ENCODE measurements around the gene ORAI1.

The ORAI1 gene

DNA sequence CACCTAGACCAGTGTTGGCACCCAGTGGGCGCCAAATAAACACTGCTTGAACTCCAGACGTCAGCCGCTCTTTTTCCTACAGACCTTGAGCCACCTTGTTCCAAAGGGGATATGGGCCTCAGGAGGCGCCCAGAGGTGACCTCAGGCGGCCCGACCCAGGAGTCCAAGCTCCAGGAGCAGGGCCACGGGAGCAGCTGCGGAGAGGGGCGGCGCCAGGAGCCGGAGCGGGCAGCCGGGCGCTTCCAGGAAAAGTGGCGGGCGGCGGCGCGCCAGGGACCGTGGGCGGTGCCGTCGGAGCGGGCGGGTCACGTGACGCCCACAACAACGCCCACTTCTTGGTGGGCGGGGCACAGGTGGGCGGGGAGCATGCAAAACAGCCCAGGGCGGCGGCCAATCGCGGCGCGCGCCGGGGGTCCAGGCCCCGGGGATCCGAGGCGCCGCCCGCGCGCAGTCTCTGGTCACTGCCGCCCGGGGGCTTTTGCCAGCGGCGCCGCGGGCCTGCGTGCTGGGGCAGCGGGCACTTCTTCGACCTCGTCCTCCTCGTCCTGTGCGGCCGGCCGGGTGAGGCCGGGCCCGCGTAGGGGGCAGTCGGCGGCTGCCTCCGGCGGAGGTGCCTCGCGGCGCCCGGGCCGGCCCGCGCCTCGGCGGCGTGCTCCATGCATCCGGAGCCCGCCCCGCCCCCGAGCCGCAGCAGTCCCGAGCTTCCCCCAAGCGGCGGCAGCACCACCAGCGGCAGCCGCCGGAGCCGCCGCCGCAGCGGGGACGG, at the start of gene ORAI1:
TSS of gene ORAI1 (plus strand) at position 444 of the 766 bp plus-strand sequence.
- peak within 1 kb of the TSS; percentile 69 for H3K4me3 ChIP-seq (ENCODE audit: low read depth, low read length)
- POLR2A ChIA-PET = interaction anchor here (0.8 to 2.4 kb wide), 4 partner anchors 31 to 213 kb away, joined by 3 to 11 read pairs (median 3); no protein-coding TSS in a partner anchor
- DNase-seq (ENCODE audit: low read depth, low spot score) = peak; percentile 16
- CTCF ChIA-PET = interaction anchor here (0.6 to 16.7 kb wide), 19 partner anchors 9 to 125 kb away, joined by 3 to 225 read pairs (median 7); partner anchors contain the start of genes KDM2B and MORN3
- TF ChIP-seq, protein P1, sequence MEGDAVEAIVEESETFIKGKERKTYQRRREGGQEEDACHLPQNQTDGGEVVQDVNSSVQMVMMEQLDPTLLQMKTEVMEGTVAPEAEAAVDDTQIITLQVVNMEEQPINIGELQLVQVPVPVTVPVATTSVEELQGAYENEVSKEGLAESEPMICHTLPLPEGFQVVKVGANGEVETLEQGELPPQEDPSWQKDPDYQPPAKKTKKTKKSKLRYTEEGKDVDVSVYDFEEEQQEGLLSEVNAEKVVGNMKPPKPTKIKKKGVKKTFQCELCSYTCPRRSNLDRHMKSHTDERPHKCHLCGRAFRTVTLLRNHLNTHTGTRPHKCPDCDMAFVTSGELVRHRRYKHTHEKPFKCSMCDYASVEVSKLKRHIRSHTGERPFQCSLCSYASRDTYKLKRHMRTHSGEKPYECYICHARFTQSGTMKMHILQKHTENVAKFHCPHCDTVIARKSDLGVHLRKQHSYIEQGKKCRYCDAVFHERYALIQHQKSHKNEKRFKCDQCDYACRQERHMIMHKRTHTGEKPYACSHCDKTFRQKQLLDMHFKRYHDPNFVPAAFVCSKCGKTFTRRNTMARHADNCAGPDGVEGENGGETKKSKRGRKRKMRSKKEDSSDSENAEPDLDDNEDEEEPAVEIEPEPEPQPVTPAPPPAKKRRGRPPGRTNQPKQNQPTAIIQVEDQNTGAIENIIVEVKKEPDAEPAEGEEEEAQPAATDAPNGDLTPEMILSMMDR (IDR thresholded peaks at IDR 0.05; ENCODE audit: insufficient read depth, low read length, missing control alignments) = peak; percentile 27

DNA sequence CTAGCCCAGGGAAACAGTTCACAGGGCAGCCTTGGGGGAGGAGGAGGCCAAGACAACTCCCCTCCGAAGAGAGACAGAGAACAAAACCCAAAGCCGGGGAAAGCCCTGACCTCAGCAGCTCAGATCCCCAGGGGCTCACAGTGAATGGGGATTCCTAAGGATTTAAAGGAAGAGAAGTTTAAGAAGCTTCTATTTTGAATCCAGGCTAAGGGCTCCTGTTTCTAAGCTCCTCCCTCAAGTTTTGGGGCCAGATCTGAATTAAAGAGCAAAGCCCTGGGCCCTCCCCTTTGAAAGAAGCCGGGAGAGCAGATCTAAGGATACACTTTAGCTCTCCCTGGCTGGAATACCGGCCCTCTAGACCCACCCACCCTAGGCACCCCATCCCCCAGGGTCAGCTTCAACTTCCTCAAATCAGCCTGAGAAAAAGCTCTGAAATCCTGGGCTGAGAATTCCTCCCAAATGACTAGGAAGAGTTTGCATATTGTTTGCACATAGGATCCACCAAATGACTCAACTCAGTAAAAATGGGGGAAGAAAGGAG, 49.4 kb upstream of the ORAI1 start:
- ChIA-PET POLR2A (interaction anchor here (0.6 to 1.8 kb wide), 7 partner anchors 11 to 72 kb away, joined by 3 to 11 read pairs (median 3); partner anchors contain the start of gene ORAI1), CTCF (interaction anchor here (0.6 to 4.6 kb wide), 12 partner anchors 8 to 235 kb away, joined by 3 to 54 read pairs (median 3); partner anchors contain the start of genes MORN3 and ORAI1)
- peak overlapping the region; percentile 35 for H3K4me3 ChIP-seq (ENCODE audit: low read depth, low read length)
- peak; percentile 80 for DNase-seq (ENCODE audit: low read depth, low spot score)
- TF ChIP-seq, protein P1 (IDR thresholded peaks at IDR 0.05; ENCODE audit: insufficient read depth, low read length, missing control alignments) = no peak

DNA sequence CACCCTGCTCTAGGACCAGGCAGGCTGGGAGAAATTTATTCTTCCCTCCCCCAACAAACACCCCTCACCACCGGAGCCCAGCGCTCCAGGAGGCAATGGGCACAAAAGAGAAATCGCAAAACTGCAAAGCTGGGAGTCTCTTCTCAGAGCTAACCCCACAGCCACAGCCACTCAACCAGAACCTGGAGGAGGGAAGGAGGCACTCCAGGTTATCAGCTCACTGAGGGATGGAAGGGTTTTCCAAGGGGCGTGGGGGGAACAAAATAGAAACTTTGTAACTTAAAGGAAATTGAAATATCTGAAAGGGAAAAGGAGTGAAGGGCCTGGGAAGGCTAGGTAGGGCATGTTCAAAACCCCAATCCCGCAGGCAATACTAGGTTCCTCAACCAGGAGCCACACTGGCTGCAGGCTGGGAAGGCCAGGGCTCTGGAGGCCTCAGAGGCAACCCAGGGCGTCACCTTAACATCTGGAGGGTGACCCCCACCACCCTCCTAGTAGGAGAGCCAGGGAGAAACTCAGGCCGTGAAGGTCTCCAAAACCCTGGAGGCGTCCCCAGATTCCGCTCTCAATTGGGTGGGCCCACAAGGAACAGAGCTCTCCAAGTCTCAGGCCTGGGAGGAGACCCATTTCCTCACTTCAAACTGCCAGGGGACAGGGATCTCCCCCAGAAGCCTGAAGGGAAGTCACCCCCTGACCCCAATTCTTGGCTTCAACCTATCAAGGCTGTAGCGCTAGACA, 48.7 kb upstream of the ORAI1 start:
- POLR2A ChIA-PET = interaction anchor here (0.6 to 1.8 kb wide), 6 partner anchors 11 to 72 kb away, joined by 3 to 11 read pairs (median 3); partner anchors contain the start of gene ORAI1
- TF ChIP-seq, protein P1 (IDR thresholded peaks at IDR 0.05; ENCODE audit: insufficient read depth, low read length, missing control alignments) = no peak
- CTCF ChIA-PET = interaction anchor here (0.6 to 4.6 kb wide), 10 partner anchors 25 to 235 kb away, joined by 3 to 54 read pairs (median 4); partner anchors contain the start of genes MORN3 and ORAI1
- DNase-seq (ENCODE audit: low read depth, low spot score) = no peak
- H3K4me3 ChIP-seq (ENCODE audit: low read depth, low read length) = peak overlapping the region; percentile 61

DNA sequence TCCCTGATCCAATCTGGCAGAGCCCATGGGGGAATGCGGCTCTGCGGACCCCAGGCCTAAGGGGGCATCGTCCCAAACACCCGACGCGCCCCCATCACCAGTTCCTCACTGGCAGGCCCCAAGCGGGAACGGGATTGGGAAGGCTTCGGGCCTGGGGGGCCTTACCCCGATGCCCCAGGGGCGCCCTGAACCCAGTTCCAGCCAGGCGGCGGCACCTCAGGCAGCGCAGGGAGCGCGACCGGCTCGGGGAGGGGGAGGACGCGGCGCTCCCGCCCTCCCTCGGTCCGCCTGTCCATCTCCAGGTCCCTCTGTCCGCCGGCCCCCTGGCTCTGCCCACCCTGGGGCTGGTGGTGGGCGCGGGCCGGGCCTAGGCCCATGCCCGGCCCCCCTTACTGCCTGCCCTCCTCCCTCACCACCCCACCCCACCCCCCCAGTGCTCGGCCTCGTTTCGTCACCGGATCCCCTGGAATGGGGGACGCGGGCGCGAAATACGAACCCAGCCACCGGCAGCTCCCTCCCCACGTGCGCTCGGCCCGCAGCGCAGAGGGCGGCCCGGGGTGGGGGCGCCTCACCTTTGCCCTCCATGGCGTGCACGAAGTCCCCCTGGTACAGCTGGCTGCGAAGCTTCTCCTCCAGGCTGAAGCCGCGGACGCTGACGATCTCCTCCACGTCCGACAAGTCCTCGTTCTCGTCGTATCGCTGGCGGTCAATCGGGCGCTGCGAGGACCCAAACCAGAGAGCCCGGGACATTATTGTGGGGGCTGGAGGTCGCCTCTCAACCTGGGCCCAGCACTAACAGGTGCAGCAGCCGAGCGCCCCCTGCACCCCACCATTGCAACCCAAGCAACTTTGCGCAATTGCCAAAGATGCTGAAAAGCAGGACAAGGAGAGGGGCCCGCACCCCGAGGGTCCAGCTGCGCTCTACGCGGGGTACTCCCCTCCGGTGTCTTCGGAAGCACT, 47.8 kb upstream of the ORAI1 start:
- TF ChIP-seq, protein P1 (IDR thresholded peaks at IDR 0.05; ENCODE audit: insufficient read depth, low read length, missing control alignments) = no peak
- POLR2A ChIA-PET = no interaction called here
- CTCF ChIA-PET = interaction anchor here (1.3 to 4.6 kb wide), 5 partner anchors 26 to 46 kb away, joined by 3 to 54 read pairs (median 4); partner anchors contain the start of gene ORAI1
- no peak for DNase-seq (ENCODE audit: low read depth, low spot score)
- H3K4me3 ChIP-seq (ENCODE audit: low read depth, low read length) = peak overlapping the region; percentile 61

DNA sequence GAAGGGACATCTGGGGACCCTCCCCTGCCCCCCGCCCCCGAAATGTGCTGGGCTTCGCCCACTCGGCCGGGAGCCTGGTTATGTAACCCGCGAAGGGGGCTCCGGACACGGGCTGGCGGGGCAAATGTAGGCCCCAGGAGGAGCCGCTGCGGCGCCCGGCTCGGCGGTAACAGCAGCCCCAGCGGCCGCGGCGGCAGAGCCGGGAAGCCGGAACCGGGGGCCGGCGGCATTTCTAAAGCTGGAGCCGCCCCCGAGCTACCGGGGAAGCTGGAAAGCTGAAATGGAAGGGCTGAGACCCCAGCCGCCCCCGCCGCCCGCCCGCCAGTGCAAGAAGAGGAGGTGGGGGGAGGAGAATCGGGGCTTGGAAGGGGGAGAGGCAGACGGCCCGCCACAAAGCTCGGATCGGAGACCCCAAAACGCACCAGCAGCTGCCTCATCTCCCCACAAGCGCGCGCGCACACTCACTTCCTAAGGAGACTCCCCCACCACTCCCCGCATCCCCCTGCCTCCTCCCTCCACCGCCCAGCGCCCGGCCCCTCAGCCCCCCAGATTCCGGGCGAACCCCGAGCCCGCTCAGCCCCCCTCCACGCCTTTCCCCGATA, 47.0 kb upstream of the ORAI1 start:
- DNase-seq (ENCODE audit: low read depth, low spot score) = no peak
- ChIA-PET CTCF (interaction anchor here (0.9 to 4.6 kb wide), 3 partner anchors 27 to 215 kb away, joined by 3 to 54 read pairs (median 4); partner anchors contain the start of gene ORAI1), POLR2A (interaction anchor here (0.6 kb wide), 2 partner anchors 57 to 76 kb away, joined by 3 to 4 read pairs; no protein-coding TSS in a partner anchor)
- H3K4me3 ChIP-seq (ENCODE audit: low read depth, low read length) = peak overlapping the region; percentile 61
- TF ChIP-seq, protein P1 (IDR thresholded peaks at IDR 0.05; ENCODE audit: insufficient read depth, low read length, missing control alignments) = no peak
